ENCODE measurements around the gene SMIM44.

DNA sequence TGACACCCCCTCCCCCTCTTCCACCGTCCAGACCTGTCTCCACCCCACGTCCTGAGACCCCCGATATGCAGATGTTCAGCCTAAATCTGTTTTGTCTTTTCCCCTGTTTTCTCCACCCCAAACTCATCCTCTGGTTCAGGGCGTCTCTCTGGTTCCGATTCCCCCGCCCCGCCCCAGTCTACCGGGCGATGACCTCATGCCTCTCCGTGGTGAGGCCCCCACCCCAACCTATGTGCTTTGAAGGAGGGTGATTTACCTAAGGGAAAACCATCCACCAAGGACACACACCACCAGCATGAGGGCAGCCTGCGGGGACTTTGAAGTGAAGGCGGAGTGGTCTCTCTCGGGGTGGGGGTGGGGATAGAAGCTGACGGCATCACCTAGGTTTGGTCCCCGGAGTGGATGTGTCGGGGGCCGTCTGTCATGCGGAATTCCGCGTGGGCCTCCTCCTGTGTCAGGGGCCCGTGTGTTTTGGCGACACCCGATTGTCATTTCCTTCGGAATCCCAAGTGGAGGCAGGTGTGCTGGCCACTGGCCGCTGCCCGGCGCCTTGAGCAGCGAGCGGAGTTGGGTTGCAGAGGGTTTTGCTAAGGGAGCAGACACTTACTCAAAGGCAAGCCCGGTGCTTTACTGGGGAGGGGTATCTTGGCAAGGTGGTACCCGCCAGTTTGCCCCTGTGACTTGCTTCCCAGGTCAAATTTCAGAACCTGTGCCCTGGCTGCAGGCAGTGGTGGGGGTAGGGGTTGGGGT lies 24.3 kb upstream of the SMIM44 start:
- no peak for TF ChIP-seq EZH2 (IDR thresholded peaks at IDR 0.05; ENCODE audit: borderline replicate concordance, low read length)
- TF ChIP-seq, protein P1, sequence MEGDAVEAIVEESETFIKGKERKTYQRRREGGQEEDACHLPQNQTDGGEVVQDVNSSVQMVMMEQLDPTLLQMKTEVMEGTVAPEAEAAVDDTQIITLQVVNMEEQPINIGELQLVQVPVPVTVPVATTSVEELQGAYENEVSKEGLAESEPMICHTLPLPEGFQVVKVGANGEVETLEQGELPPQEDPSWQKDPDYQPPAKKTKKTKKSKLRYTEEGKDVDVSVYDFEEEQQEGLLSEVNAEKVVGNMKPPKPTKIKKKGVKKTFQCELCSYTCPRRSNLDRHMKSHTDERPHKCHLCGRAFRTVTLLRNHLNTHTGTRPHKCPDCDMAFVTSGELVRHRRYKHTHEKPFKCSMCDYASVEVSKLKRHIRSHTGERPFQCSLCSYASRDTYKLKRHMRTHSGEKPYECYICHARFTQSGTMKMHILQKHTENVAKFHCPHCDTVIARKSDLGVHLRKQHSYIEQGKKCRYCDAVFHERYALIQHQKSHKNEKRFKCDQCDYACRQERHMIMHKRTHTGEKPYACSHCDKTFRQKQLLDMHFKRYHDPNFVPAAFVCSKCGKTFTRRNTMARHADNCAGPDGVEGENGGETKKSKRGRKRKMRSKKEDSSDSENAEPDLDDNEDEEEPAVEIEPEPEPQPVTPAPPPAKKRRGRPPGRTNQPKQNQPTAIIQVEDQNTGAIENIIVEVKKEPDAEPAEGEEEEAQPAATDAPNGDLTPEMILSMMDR (IDR thresholded peaks at IDR 0.05; ENCODE audit: low read length) = no peak

Data from OCI-LY1 (cell line).